Ammon's horn (tissue), 1 donor: ENCODE results near the gene GPC1.
"Not testable (repeated sequence)": the region's sequence is repeated elsewhere in the genome, so short reads cannot be mapped to it uniquely, and the experiment has no call there.

Experiments used
- DNase-seq: peaks from one replicate; pipeline ENCODE4 v3.0.0-alpha.2; 2016; ENCODE audit warnings: low spot score

Gene GPC1

DNA sequence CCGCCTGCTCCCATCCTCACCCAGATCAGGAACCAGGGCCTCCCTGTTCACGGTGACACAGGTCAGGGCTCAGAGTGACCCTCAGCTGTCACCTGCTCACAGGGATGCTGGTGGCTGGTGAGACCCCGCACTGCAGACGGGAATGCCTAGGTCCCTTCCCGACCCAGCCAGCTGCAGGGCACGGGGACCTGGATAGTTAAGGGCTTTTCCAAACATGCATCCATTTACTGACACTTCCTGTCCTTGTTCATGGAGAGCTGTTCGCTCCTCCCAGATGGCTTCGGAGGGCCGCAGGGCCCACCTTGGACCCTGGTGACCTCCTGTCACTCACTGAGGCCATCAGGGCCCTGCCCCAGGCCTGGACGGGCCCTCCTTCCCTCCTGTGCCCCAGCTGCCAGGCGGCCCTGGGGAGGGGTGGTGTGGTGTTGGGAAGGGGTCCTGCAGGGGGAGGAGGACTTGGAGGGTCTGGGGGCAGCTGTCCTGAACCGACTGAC lies 31.7 kb downstream of the GPC1 start:
- peak; percentile 1 for DNase-seq

DNA sequence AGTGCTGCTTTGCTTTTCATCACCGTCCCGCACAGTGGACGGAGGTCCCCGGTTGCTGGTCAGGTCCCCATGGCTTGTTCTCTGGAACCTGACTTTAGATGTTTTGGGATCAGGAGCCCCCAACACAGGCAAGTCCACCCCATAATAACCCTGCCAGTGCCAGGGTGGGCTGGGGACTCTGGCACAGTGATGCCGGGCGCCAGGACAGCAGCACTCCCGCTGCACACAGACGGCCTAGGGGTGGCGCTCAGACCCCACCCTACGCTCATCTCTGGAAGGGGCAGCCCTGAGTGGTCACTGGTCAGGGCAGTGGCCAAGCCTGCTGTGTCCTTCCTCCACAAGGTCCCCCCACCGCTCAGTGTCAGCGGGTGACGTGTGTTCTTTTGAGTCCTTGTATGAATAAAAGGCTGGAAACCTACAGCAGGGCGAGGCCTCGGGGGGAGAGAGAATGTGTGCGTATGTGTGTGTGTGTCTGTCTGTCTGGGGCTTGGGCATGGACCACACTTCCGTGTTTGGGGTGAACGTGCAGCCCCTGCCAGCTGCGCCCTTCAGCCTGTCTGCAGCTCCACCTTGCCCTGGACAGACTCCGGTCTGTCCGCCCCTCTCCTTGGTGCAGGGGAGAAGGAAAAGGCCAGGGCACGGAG lies 32.3 kb downstream of the GPC1 start:
- DNase-seq = peak; percentile 18

DNA sequence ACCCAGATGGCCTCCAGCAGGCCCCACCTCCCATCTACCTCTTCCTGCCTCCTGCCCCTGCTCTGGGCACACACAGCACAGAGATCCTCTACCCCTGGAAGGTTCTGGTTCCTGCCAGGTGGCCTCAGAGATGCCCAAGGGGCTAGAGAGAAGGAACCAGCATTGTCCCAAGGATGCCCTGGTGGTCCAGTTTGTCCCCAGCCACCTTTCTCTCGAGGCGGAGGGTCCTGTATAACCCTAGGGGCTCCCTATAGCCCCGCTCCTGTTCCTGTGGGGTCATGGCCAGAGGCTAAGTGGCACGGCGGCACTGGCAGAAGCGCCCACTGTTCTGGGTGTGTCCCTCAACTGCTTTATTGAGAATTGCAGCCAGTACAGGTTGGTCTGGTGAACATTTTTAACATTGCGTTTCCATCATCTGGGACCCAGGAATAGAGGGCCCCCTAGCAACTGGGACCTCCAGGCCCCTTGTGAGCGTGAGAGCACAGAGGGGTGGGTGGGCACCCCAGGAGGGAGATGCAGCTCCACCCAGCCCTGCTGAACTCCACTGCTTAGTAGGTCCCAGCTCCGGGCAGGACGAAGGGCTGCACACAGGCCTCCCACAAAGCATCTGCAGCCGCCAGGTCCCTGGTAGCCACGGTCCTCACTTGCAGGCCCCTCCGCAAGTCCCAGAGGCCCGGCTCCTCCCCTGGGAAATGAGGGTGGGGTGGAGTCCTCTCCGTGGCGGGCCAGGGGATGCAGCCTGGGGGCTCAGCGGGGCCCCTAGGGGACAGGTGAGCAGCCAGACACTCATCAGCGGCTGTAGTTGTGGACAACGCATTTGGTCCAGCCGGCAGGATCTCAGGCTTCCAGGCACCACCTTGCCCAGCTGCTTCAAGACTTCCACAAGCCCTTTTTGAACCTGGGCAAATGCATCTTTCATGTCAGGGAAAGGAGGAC lies 33.1 kb downstream of the GPC1 start:
- DNase-seq = peak; percentile 8

DNA sequence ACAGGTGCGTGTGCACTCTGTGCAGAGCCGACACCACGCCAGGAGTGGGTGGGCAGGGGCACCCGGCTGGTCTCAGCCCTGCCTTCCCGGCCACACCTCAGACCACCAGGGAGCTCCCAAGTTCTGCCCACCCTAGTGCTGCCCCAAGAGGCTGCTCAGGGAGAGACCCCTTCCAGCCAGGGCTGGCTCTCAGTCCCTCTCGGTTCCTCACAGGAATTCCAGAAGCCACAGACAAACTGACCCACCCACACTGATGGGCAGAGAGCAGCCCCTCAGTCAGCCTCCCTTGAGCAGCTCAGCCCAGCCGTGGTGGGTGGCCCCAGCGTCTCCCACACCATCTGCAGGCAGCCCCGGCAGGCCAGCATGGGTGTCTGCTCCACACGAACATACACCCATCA lies 33.8 kb downstream of the GPC1 start:
- peak; percentile 8 for DNase-seq

DNA sequence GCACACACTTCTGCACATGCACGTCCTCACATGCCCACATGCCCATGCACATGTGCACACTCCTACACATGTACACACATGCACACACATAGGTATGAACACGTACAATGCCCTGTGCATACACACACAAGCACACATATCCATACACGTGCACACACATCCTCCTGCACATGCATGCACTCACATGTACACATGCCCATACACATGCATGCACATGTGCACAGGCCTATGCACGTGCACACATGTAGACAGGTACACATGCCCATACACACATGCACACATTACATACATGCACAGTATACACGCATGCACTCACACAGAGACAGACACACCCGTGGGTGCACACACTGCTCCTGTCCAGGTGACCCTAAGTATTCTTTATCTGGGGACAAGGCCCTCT lies 34.3 kb downstream of the GPC1 start:
- no peak for DNase-seq

DNA sequence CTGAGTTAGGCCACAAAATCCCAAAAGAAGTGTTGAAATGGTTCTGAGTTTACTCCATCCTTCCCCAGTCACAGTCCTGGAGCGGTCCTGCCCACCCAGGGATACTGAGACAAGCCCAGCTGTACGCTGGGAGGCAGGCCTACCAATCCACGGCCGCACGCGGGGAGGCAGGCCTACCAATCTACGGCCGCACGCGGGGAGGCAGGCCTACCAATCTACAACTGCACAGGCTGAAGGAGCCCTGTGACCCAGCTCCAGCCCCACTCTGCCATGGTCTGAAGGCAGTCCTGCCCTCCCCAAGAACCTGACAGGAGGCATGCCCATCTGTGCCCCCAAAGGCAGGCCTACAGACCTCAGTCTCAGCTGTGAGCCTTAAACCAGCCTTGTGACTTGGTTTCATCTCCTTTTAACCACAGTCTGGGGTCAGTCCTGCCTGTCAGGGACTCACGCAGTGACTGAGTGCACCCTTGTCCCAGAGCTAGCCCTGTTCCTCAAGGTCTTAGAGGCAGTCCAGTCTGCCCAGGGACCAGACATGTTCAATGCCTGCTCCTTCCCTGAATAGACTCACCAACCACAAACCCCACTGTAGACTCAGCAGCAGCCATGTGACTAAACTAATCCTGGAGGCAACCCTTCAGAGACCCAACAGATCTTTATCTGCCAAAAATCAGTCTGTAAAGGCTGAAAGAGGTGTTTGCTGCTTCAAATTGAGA lies 36.8 kb downstream of the GPC1 start:
- no peak for DNase-seq

DNA sequence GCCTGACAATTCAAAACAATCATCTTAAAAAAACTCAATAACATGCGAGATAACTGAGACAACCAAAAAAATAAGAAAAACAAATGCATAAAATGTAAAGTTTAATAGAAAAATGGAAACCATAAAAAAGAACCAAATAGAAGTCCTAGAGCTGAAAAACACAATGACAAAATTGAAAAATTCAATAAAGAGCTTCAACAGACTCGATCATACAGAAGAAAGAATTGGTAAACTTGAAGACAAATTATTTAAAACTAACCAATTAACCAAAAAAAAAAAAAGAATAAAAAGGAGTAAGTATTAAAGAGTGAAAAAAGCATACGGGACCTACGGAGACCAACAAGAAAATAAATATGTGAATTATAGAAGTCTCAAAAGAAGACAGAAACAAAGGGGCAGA lies 37.7 kb downstream of the GPC1 start:
- no peak for DNase-seq

DNA sequence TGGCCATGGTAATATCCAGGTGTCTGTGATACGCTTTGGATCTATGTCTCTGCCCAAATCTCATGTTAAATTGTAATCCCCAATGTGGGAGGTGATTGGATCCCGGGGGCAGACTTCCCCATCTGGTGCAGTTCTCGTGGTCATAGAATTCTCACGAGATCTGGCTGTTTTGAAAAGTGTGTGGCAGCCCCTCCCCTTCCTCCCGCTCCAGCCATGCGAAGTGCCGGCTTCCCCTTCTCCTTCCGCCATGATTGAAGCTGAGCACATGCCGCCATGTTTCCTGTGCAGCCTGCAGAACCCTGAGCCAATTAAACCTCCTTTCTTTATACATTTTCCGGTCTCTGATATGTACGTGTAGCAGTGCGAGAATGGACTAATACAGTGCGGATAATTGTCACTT lies 42.5 kb downstream of the GPC1 start:
- DNase-seq = no peak

DNA sequence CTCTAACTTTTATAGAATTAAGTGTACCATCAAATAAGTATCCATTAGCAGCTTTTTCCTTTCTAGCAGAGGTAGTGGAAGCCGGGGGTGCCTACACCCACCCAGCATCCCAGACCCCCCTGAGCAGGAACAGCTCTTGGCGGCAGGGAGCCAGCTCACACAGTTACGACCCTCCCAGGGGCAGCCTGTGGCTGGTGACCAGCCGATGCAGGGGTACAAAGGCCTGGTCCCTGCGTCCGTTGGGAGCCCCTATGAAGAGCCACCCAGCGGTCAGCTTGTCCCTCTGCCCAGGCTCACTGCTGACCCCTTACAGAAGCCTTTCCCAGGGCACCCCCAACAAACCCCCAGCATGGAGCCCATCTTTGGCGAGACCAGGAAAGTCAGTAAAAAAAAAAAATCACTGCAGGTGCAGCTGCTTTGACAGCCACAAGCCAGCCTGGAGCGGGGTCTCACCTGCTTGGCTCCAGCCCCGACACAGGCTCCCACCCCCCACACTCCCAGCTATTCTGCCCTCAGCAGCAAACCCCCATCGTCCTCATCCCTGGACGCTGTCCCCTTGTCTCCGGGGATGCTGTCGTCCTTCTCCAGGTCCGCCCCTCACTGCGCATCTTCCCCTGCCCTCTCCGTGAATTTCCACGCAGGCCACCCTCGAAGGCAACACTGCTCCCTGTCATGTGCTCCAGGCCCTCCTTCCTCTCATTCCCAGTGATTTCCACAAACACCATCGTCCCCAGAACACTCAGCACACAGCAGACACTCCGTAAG lies 43.1 kb downstream of the GPC1 start:
- no peak for DNase-seq

DNA sequence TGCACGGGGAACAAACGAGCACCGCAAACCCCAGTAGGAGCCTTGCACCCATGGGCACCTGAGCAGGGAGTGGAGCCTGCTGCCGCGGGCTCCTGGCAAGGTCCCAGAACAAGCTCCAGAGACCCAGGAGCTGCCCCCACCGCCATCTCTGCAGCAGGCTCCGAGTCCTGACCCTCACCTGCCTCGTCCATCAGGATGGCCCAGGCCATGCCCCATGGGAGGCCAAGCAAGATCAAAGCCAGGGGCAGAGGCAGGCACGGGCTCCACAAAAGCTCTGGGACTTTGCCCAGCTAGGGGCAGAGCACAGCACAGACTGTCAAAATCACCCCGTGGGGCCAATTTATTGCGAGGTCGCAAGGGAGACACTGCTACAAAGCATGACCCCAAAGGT lies 43.6 kb downstream of the GPC1 start:
- no peak for DNase-seq

DNA sequence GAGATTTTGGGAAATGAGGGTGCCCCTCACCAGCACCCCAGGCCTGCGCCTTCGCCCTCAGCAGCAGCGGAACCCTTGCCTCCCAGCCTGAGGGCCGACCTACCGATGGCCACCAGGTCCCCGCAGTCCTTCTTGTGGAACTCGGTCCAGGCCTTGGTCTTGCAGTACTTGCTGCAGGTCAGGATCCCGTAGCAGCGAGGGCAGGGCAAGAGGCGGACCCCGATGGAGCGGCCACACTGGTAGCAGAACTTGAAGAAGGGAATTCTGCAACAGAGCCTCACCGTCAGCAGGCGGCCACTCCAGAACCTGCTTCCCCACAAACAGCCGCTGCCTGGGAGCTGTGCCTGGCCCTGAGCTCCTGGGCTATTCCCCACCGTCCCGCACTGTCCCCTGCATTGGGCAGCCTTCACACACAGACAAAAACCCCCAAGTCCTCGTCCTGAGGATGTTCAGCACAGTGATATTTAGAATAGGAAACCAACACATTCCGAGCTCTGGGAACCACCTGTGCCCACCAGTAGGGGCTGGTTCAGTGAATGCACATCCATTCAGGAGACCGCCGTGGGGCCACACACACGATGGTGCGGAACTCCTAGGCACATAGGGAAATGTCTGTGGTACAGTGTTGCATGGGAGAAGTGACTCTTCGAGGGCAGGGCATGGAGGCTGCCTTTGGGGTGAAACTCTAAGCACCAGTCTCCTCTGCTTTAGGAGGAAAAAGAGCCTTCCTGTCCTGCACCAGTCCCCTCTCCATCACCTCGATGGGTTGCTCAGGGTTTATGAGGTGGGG lies 45.6 kb downstream of the GPC1 start:
- no peak for DNase-seq

DNA sequence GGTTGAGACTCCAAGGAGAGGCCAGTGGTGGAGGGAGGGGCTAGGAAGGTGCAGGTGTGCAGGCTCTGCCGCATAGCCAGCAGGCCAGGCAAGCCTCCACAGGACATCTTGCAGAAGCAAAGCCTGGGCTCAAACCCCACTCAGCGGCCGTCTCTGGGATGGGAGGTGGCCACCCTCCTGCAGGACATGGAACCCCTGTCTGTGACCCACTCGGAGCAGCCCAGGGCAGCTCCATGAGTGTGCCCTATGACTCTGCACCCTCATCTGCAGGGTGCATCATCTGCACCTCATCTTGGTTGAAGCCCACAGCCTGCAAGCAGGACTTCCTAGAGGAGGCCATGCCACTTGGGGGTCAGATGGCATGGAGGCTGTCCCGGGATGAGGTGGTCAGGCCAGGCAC lies 46.3 kb downstream of the GPC1 start:
- no peak for DNase-seq

DNA sequence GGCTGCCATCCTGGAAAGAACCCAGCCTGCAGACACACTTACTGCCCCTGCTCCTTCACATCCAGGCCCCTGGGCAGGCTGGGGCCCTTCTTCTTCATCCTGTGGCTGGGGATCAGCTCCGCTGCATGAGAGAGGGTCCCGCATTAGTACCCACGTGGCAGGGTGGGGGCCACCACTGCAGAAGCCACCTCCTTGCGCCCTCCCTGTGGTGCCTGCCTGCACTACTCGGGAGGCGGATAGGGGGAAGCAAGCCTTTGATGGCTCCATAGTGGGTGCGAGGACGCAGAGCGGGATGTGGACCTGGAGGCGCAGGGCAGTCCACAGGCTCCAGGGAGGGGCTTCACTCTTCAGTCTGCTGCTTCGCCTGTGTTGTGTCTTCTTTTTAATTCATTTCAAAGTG lies 46.7 kb downstream of the GPC1 start:
- no peak for DNase-seq

DNA sequence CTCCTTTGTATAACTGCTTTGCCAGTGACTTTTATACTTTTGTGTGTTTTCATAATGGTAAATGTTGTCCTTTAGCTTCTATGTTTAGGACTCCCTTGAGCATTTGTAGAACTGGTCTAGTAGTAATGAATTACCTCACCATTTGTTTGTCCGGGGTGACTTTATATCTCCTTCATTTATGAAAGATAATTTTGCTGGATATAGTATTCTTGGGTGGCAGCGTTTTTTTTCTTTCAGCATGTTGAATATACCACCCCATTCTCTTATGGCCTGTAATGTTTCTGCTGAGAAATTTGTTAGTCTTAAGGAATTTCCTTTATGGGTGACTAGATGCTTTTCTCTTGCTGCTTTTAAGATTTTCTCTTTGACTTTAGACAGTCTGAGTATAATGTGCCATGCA lies 56.0 kb downstream of the GPC1 start:
- DNase-seq = no peak

DNA sequence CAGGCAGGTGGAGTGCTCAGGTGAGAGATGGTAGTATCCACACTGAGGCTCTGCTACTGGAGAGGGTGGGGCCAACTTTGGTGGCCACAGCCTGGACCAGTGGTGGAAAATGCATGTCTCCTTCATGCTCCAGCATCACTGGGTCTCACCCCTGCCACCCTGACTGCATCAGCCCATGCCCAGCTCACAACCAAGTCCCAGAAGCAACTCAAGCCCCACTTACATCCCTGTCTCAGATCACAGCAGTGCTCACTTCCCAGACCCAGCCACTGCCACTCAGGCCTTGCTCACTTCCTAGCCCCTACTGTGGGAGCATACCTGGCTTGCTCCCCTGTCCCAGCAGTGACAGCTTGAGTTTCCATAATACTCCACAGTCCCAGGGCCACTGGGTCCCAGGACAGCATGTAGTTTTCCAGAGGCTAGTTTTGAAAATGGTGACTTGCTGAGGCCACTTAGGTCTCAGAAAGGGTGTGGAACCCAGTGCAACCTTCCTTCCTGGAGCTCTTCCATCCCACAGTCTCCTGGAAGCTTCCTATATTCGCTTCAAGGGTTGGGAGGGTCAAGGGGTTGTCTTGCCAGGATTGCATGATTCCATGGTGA lies 58.8 kb downstream of the GPC1 start:
- no peak for DNase-seq

DNA sequence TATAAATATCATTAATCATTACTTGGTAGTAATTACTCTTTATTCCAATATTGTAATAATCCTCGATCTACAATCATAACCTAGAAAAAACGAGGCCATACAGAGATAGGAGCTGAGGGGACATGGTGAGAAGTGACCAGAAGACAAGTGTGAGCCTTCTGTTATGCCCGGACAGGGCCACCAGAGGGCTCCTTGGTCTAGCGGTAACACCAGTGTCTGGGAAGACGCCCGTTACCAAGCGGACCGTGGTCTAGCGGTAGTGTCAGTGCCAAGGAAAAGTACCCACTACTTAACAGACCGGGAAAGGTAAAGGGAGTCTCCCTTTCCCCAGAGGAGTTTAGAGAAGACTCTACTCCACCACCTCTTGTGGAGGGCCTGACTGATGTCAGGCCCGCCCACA lies 59.5 kb downstream of the GPC1 start:
- DNase-seq = not testable (repeated sequence)

DNA sequence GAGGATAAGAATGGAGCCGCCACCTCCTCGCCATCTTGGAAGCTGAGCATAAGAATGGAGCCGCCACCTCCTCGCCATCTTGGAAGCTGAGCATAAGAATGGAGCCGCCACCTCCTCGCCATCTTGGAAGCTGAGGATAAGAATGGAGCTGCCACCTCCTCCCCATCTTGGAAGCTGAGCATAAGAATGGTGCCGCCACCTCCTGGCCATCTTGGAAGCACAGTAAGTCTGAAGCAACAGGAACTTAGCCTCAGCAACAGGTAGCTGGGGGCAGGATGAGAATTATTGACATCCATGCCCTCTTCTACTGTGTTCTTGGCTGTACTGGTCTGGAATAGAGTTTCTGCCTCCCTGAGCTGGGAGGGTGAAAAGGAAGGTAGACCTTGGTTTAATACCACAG lies 61.6 kb downstream of the GPC1 start:
- not testable (repeated sequence) for DNase-seq

DNA sequence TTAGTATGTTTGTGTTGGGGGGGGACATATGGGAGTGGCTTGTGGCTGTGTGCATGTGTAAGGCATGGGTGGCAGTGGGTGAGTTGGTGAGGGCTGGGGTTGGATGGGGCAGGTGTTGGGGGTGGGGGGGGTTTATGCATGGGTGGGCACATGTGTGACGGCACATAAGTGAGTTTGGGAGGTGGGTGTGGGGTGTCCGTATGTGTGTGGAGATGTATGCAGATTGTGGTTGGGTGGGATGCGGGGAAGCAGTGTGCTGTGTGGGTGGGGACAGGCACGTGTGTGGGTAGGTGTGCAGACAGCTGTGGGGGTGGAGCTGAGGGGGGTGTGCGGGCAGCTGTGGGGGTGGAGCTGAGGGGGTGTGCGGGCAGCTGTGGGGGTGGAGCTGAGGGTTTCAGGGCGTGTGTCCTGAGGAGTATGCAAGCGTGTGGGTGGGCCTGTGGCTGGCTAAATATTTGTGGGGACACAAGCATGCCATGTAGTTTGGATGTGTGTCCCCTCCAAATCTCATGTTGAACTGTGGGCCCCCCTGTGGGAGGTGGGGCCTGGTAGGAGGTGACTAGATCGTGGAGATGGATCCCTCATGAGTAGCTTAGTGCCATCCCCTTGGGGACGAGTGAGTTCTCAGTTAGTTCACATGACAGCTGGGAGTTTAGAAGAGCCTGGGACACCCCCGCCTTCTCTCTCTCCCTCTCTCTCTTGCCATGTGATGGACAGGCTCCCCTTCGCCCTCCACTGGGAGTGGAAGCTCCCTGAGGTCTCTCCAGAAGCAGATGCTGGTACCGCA lies 62.9 kb downstream of the GPC1 start:
- no peak for DNase-seq

DNA sequence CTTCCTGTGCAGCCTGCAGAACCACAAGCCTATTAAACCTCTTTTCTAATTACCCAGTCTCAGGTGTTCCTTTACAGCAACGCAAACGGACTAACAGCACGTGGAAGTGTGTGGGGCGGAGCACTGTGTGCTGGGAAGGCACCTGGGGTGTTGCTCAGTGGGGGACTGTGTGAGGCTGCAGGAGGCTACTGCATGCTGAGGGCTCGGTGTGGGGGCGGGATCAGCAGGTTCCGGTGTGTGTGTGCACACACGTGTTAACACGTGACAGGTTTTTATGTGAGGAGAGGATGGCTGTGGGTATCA lies 63.4 kb downstream of the GPC1 start:
- no peak for DNase-seq
